H1 (cell line): ENCODE results near the gene TERB2. TPM values are rescaled to one million over a fixed set of nuclear protein-coding genes. Genes with fewer than 3 reads are reported as not detected.
"Not testable (repeated sequence)": the region's sequence is repeated elsewhere in the genome, so short reads cannot be mapped to it uniquely, and the experiment has no call there.

Experiments used
- CTCF ChIA-PET: fragments of 300-600 bp; sonication (Branson Sonifier 250); formaldehyde crosslinking; loops from one replicate; lab custom pipeline; 2021; ENCODE audit not compliant: partially characterized antibody; lab: Charles Lee
- POLR2A ChIA-PET: fragments of 300-600 bp; sonication (Branson Sonifier 250); formaldehyde crosslinking; loops from one replicate; lab custom pipeline; 2021; ENCODE audit warnings: inconsistent platforms; ENCODE audit not compliant: partially characterized antibody; lab: Charles Lee
- DNase-seq, 2 experiments: peaks; one replicate each; pipeline versions ENCODE4 v3.0.0 to v3.0.0-alpha.2; 2010 to 2022; ENCODE audit warnings: low spot score in 2 of 2, low read depth in 1 of 2, mixed read lengths in 1 of 2
- FAIRE-seq: peaks from 2 replicates; lab custom pipeline; 2011; peaks lifted over from hg19 to GRCh38; lab: Jason Lieb, UNC
- H2AFZ ChIP-seq: 2 replicates; pipeline ENCODE4 v1.8.1; 2012; ENCODE audit warnings: low read length, inconsistent platforms
- H2AK5ac ChIP-seq: 2 replicates; pipeline ENCODE4 v1.6.1; 2013; ENCODE audit warnings: low read depth, low read length
- H2BK120ac ChIP-seq: replicated peaks from 2 replicates; pipeline ENCODE3; 2013; ENCODE audit warnings: low read depth, low read length, inconsistent platforms
- H2BK12ac ChIP-seq: 2 replicates; pipeline ENCODE4 v1.6.1; 2013; ENCODE audit warnings: low read depth, low read length
- H2BK15ac ChIP-seq: 2 replicates; pipeline ENCODE4 v1.6.1; 2013; ENCODE audit warnings: low read length
- H2BK20ac ChIP-seq: 2 replicates; pipeline ENCODE4 v1.6.1; 2013; ENCODE audit warnings: low read length
- H2BK5ac ChIP-seq: 2 replicates; pipeline ENCODE4 v1.6.1; 2013; ENCODE audit warnings: low read depth, low read length
- H3K14ac ChIP-seq: 2 replicates; pipeline ENCODE4 v1.6.1; 2013; ENCODE audit warnings: inconsistent platforms; ENCODE audit not compliant: insufficient read length
- H3K18ac ChIP-seq: 2 replicates; pipeline ENCODE4 v1.6.1; 2013; ENCODE audit warnings: low read length; ENCODE audit errors: extremely low read depth
- H3K23ac ChIP-seq: 2 replicates; pipeline ENCODE4 v1.6.1; 2013; ENCODE audit warnings: inconsistent platforms; ENCODE audit not compliant: insufficient read length
- H3K23me2 ChIP-seq: 2 replicates; pipeline ENCODE4 v1.6.1; 2013; ENCODE audit warnings: low read depth, low read length
- H3K27ac ChIP-seq: 2 replicates; pipeline ENCODE4 v1.6.1; 2011; ENCODE audit warnings: low read depth, low read length, inconsistent platforms
- H3K27me3 ChIP-seq, 4 experiments: replicated peaks in 1 of 4; 1 replicate in 1 of 4; 2 replicates in 3 of 4; pipeline versions ENCODE4 v1.6.1 to v1.8.1; 2011 to 2013; ENCODE audit warnings: low read length in 3 of 4, mild to moderate bottlenecking in 3 of 4, inconsistent platforms in 2 of 4, mixed read lengths in 2 of 4, moderate library complexity in 1 of 4; ENCODE audit not compliant: control insufficient read depth in 3 of 4, insufficient read depth in 3 of 4; ENCODE audit errors: extremely low read depth in 1 of 4
- H3K36me3 ChIP-seq, 4 experiments: 2 replicates each; pipeline versions ENCODE4 v1.6.1 to v1.8.1; 2011 to 2013; ENCODE audit warnings: mild to moderate bottlenecking in 4 of 4, low read length in 3 of 4, moderate library complexity in 2 of 4, control low read depth in 1 of 4, inconsistent platforms in 1 of 4; ENCODE audit not compliant: insufficient read depth in 4 of 4, control insufficient read depth in 2 of 4
- H3K4ac ChIP-seq: replicated peaks from 2 replicates; pipeline ENCODE3; 2013; ENCODE audit warnings: low read length, low read depth, mixed read lengths, inconsistent platforms; ENCODE audit not compliant: insufficient read length
- H3K4me1 ChIP-seq, 4 experiments: replicated peaks in 1 of 4; 1 replicate in 1 of 4; 2 replicates in 3 of 4; pipeline versions ENCODE4 v1.6.1 to v1.8.1; 2011 to 2013; ENCODE audit warnings: low read length in 3 of 4, inconsistent platforms in 2 of 4, mixed read lengths in 1 of 4; ENCODE audit not compliant: insufficient read depth in 4 of 4, control insufficient read depth in 3 of 4
- H3K4me2 ChIP-seq, 2 experiments: 2 replicates each; pipeline versions ENCODE4 v1.6.1 to v1.8.1; 2011 to 2013; ENCODE audit warnings: low read depth in 2 of 2, low read length in 2 of 2, control low read depth in 1 of 2, inconsistent platforms in 1 of 2, mild to moderate bottlenecking in 1 of 2; ENCODE audit not compliant: insufficient read depth in 1 of 2
- H3K4me3 ChIP-seq, 4 experiments: fragments of 200-600, 300-600 bp in 1 of 4; sonication (generic), shearing (Covaris generic), sonication (Bioruptor Twin) in 1 of 4; 2 replicates each; pipeline versions ENCODE4 v1.5.1 to v1.8.1; 2011 to 2016; ENCODE audit warnings: low read length in 4 of 4, low read depth in 3 of 4, control low read depth in 2 of 4, inconsistent platforms in 2 of 4, mild to moderate bottlenecking in 2 of 4, mixed read lengths in 1 of 4, moderate library complexity in 1 of 4; ENCODE audit not compliant: insufficient read depth in 2 of 4; ENCODE audit errors: extremely low read depth in 1 of 4
- H3K56ac ChIP-seq: replicated peaks from 2 replicates; pipeline ENCODE3; 2013; ENCODE audit warnings: low read depth, mild to moderate bottlenecking, mixed read lengths, low read length, inconsistent platforms; ENCODE audit not compliant: insufficient read length
- H3K79me1 ChIP-seq: 2 replicates; pipeline ENCODE4 v1.6.1; 2013; ENCODE audit warnings: low read depth, low read length, control low read depth
- H3K79me2 ChIP-seq, 2 experiments: 2 replicates each; pipeline versions ENCODE4 v1.6.1 to v1.8.1; 2012 to 2013; ENCODE audit warnings: low read length in 2 of 2, mild to moderate bottlenecking in 2 of 2, inconsistent platforms in 1 of 2; ENCODE audit not compliant: insufficient read depth in 2 of 2, control insufficient read depth in 1 of 2
- H3K9ac ChIP-seq, 4 experiments: replicated peaks in 1 of 4; 1 replicate in 1 of 4; 2 replicates in 3 of 4; pipeline versions ENCODE4 v1.6.1 to v1.8.1; 2011 to 2013; ENCODE audit warnings: low read depth in 3 of 4, low read length in 3 of 4, control low read depth in 2 of 4, mild to moderate bottlenecking in 2 of 4, moderate library complexity in 2 of 4, inconsistent platforms in 1 of 4; ENCODE audit errors: extremely low read depth in 1 of 4
- H3K9me3 ChIP-seq, 2 experiments: 2 replicates each; pipeline versions ENCODE4 v1.6.1 to v1.8.1; 2012 to 2013; ENCODE audit warnings: mild to moderate bottlenecking in 2 of 2, moderate library complexity in 2 of 2, control low read depth in 1 of 2, inconsistent platforms in 1 of 2, low read depth in 1 of 2, low read length in 1 of 2, mixed read lengths in 1 of 2; ENCODE audit not compliant: insufficient read depth in 2 of 2
- H4K20me1 ChIP-seq, 2 experiments: replicated peaks in 1 of 2; 2 replicates each; pipeline versions ENCODE3 to v1.8.1; 2011 to 2013; ENCODE audit warnings: inconsistent platforms in 2 of 2, low read length in 2 of 2, mild to moderate bottlenecking in 1 of 2; ENCODE audit not compliant: insufficient read depth in 2 of 2, control insufficient read depth in 1 of 2
- H4K5ac ChIP-seq: 2 replicates; pipeline ENCODE4 v1.6.1; 2013; ENCODE audit warnings: low read length, low read depth, mixed read lengths, inconsistent platforms; ENCODE audit not compliant: insufficient read length
- H4K8ac ChIP-seq: 2 replicates; pipeline ENCODE4 v1.8.0; 2013; ENCODE audit warnings: mild to moderate bottlenecking, moderate library complexity, low read length, inconsistent platforms; ENCODE audit not compliant: insufficient read depth; ENCODE audit errors: extremely low read depth
- H4K91ac ChIP-seq: replicated peaks from 2 replicates; pipeline ENCODE3; 2013; ENCODE audit warnings: low read length, mixed read lengths, inconsistent platforms; ENCODE audit not compliant: insufficient read length
- WGBS, 2 experiments: shearing (Covaris generic) in 1 of 2; methylation state at CpG; one replicate each; pipeline versions ENCODE4 v1.1.6 to v1.1.7; 2013 to 2015; ENCODE audit warnings: low lambda C conversion rate in 2 of 2, mixed read lengths in 2 of 2, inconsistent platforms in 1 of 2, low coverage in 1 of 2, missing lambda C conversion rate in 1 of 2; ENCODE audit not compliant: insufficient replicate concordance in 2 of 2, insufficient coverage in 1 of 2, insufficient read length in 1 of 2; ENCODE audit errors: extremely low coverage in 1 of 2, missing lambda C conversion rate in 1 of 2; 5-methylcytosine and 5-hydroxymethylcytosine counted together
- polyA plus RNA-seq, 7 experiments: library from polyadenylated mRNA; depleted of rRNA in 3 of 7; stranded (reverse) in 5 of 7; unstranded in 2 of 7; fragments of >200 nt in 5 of 7; fragments of 200-250 nt in 2 of 7; gene quantifications; 1 replicate in 5 of 7; 2 replicates in 1 of 7; 4 replicates in 1 of 7; pipeline versions ENCODE4 v1.2.1 to v1.2.3, GENCODE V29; 2011 to 2013; ENCODE audit warnings: missing spikeins in 2 of 7, mixed read lengths in 2 of 7
- total RNA-seq: library from RNA; stranded (reverse); fragmentation: NEBNext Ultra II Directional; extraction: Animal tissue kit (Norgen Biotek cat#: 25700); gene quantifications from 2 replicates; pipeline ENCODE4 v1.2.1, GENCODE V29; 2021

Gene TERB2
- total and polyA plus RNA-seq, 2 of the 8 experiments (the other 6 are each of a cell fraction or from before 2014, with no cell fraction given), result not detected

DNA sequence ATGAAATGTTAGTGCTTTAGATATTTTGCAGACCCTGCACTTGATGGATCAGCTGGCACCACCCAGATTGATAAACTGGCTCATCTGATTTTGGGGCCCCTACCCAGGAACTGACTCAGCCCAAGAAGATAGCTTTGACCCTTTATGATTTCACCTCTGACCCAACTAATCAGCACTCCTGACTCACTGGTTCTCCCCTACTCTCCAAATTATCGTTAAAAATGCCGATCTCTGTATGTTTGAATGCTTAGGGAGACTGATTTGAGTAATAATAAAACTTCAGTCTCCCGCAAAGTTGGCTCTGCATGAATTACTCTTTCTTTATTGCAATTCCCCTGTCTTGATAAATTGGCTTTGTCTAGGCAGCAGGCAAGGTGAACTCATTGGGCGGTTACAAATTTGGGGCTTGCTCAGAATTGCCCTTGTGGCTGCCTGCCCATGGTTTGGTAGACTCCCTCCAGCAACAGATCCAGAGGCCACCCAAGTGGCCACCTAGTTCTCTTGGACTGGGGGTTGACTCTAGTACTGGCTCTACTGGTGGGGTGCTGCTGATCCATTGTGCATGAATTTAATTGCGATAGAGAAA lies 48.2 kb downstream of the TERB2 start:
- H4K5ac ChIP-seq, H3K23me2 ChIP-seq, H3K23ac ChIP-seq, H3K4ac ChIP-seq, H2BK5ac ChIP-seq, H3K4me3 ChIP-seq, H2BK12ac ChIP-seq, H3K27me3 ChIP-seq, H3K36me3 ChIP-seq, H3K27ac ChIP-seq, H3K79me2 ChIP-seq, POLR2A ChIA-PET, H2BK15ac ChIP-seq, H3K4me2 ChIP-seq, H3K9me3 ChIP-seq, H2BK20ac ChIP-seq, H4K8ac ChIP-seq, DNase-seq, H2AFZ ChIP-seq, H3K4me1 ChIP-seq, H3K56ac ChIP-seq, H3K14ac ChIP-seq, H2AK5ac ChIP-seq, H4K20me1 ChIP-seq, H4K91ac ChIP-seq, H3K79me1 ChIP-seq, H3K9ac ChIP-seq, H3K18ac ChIP-seq, FAIRE-seq, H2BK120ac ChIP-seq: not testable (repeated sequence)
- WGBS, 2 experiments, result 97% methylated on average over 5 of the region's 5 CpGs; no CpG with 5 or more reads in 1 of the 2 experiments
- CTCF ChIA-PET, result interaction anchor here (1.6 kb wide), 1 partner anchor 32 kb away, joined by 3 read pairs; no protein-coding TSS in a partner anchor
